HG02642 (cell line): ENCODE data around the gene PIKFYVE.
"Not testable (repeated sequence)": the region's sequence is repeated elsewhere in the genome, so short reads cannot be mapped to it uniquely, and the experiment has no call there.

Source experiments
- ATAC-seq: cut with Tn5 transposase; IDR thresholded peaks from one replicate; pipeline ENCODE4 v1.9.1; 2021; ENCODE audit warnings: mild to moderate bottlenecking; ENCODE audit not compliant: unreplicated experiment, poor library complexity

PIKFYVE gene

DNA sequence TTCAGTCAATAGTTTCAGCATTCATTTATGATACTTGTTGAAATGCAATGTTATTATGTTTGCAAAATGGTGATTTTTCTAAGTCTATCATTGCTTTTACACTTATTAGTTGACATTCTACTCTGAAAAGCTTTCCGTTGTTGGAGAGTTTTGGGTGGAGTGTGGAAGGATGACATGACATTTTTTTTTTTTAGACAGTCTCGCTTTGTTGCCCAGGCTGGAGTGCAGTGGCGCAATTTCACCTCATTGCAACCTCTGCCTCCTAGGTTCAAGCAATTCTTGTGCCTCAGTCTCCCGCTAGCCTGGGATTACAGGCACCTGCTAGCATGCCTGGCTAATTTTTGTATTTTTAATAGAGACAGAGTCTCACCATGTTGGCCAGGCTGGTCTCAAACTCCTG lies 29.8 kb downstream of the PIKFYVE start:
- no peak for ATAC-seq

DNA sequence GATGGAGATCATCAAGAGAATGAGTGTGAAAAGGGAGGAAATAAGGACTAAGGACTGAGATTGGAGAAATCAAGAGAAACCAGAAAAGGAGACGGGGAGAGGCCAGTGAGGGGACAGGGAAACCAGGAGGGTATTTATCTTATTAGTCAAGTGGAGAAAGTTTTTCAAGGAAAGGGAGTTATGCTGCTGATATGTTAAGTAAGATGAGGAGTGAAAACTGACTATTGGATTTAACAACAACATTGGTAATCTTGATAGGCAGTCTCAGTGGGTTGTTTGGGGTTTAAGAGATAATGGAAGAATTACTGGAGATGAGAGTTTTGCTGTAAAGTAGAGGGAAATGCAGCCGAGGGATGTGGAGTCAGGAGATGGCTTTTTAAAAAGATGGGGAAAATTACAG lies 30.6 kb downstream of the PIKFYVE start:
- ATAC-seq = no peak

DNA sequence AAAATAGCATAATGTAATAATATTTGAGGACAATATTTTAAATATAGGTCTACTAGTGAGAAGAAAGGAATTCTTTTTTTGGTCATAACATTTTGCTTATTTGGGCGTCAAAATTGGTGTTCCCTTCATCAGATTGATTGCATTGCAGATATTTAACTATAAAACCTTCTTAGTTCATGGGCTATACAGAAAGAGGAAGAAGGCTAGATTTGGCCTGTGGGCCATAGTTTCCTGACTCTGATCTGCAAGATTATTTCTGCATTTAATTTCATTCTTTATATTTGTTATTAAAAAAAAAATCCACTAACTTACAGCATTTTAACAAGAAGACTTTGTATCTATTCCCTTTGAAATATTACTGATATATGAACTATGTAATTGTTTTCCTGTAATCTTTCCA lies 31.9 kb downstream of the PIKFYVE start:
- no peak for ATAC-seq

DNA sequence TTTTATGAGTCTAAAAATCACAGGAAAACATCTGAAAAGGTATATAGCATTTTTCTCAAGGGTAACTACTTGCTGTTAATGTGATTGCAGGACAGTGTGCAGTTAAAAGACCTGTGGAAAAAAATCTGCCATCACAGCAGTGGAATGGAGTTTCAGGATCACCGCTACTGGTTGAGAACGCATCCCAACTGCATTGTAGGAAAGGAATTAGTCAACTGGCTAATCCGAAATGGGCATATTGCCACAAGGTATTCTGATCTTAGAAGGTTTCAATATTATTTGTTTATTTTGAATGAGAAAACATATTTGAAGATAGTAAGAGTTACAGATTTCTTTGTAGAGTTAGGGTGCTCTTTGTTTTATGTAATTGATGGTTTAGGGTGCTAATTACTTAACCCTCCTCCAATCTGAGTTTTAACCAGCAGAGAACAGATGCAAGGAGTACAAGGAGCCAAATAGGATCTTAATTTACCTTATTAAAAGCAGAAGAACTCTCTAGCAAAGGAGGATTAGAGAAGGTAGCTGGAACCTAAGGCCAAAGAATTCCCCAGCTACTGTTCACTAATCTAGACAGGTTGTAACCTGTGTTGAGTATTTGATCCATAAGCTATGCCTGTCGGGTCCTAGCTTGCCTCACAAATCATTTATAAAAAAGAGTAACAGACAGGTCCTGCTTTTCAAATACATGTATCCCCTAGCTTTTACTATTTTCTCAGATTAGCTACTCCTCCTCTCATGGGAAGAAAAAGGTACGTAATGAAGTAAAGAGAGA lies 35.0 kb downstream of the PIKFYVE start:
- ATAC-seq = no peak

DNA sequence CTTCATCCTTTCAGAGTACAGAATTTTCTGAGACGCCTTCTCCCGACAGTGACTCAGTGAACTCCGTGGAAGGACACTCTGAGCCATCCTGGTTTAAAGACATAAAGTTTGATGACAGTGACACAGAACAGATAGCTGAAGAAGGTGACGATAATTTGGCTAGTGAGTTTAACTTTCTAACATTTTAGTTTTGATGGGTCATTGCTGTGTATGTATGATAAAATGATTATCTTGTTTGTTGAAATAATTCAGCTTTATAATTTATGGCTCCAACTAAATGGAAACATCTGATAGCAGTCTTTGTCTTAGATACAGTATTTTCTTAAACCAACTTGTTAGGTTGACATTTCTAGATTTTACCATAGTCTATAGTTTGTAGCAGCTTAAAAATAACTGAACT lies 38.1 kb downstream of the PIKFYVE start:
- no peak for ATAC-seq

DNA sequence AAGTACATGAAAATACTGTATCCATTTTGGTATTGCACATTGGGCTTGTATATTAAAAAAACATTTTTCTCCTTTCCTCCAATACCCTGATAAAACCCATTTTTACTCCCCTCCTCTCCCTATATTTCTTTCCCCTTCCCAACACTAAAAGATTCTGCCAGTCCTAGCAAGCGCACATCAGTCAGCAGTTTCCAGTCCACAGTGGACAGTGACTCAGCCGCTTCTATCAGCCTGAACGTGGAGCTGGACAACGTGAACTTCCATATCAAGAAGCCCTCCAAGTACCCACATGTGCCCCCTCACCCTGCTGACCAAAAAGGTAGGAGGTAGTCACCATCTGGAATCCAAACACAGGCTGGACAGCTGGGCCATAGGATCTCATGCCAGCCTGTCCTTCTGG lies 38.6 kb downstream of the PIKFYVE start:
- ATAC-seq = no peak

DNA sequence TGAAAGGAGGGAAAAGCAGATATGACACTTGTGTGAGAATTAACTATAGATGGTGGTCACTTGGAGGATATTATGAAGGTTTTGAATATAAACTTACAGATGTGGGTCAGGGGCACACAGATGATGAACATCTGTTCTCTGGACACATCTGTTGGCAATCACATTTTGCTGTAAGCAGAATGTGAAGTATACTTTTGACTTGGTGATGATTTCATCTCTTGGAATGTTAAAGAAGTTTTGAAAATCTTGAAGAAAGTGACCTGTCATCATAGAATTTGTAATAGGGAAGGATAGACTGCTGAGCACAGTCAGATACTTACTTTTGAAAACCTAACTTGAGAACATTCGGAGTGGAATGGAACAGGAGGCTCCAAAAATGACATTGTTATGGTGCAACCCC lies 40.2 kb downstream of the PIKFYVE start:
- ATAC-seq = no peak

DNA sequence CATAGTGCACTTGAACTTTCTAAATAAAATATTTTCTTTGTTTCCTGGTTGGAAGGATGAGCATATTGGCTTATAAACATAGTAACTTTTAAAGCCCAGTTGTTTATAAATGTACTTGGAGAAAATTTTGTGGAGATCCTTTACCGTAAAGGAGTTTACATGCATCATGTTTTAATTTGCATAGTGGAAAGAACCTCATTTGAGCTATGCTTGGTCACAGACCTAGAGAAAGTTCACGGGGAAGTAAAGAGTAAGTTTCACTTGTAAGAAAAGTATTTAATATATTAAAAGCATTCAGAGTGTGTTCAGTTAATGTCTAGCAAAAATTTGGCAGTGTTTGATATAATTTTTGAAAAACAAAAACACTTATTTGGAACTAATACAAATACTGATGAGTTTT lies 45.3 kb downstream of the PIKFYVE start:
- ATAC-seq = peak; percentile 61

DNA sequence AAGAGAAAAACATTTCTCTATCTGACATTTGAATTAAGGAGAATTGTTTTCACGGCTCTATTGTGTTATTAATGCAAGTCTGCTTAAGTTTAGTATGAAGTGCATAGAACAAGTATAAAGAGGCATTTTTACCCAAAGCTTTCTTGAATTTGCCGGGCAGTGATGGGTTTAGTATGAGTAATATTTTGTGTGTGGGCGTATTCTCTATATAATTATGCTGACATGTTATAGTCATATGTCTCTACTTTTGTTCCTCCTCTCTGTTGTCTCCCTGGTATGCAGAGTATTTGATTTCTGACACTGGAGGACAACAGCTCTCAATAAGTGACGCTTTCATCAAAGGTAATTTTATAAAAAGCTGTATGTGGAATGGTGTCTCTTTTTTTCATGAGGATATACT lies 45.9 kb downstream of the PIKFYVE start:
- ATAC-seq = peak; percentile 48

DNA sequence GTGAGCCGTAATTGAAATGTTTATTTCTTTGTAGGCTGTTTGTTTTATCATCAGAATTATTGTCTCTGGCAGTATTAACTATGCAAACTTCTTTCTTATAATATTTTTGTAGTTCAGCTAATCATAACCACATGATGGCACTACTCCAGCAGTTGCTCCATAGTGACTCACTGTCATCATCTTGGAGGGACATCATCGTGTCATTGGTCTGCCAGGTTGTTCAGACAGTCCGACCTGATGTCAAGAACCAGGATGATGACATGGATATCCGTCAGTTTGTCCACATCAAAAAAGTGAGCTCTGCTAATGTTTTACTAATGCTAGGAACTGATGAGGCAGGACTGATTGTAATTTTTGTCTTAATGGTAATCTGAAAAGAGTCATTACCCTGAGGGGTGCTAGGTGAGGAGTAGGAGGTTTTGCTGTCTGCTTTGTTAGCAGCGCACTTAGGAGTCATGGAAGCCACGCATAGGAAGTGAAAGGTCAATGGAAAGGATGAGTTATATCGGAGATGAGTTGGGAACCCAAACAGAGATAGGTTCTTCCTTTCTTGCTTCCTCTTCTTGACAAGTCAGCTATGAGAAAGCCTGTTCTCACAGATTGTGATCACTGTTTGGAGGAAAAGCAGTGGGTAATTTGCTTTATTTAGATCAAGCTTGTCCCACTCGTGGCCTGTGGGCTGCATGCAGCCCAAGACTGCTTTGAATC lies 49.2 kb downstream of the PIKFYVE start:
- peak; percentile 71 for ATAC-seq

DNA sequence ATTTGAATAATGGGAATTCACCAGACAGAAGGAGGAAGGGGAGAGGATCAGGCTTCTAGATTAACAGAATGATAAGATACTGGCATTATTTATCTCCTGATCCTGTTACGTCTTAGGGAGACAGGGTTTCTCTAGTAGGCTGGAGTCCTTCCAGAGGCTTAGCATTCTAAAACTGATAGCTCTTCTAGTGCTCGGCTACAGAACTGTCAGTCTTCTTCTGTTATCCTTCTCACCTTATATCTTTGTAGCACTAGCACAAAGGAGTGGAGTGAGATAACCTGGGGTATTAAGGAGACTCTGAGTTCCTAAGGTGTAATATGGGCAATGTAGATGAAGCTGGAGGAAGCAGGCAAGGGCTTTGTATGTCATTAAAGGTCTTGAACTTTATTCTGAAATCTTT lies 52.1 kb downstream of the PIKFYVE start:
- ATAC-seq = no peak

DNA sequence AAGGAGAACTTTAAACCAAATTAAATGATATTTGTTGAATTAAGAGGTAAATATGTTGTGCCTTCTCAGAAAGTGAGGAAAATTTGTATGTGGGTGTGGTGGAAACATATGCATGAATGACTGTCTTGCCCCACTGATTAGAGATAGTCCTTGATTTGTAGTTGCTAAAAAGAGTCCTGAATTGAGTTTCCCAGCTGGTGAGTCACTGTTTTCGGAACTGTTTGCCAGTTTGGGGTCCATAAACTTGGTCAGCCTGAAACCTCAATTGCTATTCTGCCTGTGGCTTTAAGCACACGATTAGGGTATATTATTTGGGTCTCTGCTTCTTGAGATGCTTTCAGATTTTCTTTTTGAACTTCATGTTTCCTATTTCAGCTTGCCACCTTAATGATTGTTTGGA lies 53.3 kb downstream of the PIKFYVE start:
- ATAC-seq = no peak

DNA sequence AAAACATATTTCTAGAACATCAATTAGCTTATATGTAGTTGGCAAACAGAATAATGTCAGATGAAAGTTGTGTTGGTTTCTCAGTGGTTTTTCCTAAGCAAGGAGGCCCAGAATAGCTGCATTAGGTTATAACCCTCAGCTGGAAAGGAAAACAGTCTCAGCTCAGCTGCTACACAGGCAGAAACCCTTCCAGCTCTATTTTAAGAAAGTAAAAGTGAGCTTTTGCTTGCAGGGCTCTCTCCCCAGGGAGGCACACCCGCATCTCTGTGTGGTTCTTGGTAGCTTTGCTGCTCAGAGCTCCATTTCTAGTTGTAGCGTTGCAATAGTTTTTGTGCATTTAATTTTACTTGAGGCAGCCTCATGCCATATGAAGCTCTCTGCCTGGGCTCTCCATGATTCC lies 54.6 kb downstream of the PIKFYVE start:
- ATAC-seq = peak; percentile 91

DNA sequence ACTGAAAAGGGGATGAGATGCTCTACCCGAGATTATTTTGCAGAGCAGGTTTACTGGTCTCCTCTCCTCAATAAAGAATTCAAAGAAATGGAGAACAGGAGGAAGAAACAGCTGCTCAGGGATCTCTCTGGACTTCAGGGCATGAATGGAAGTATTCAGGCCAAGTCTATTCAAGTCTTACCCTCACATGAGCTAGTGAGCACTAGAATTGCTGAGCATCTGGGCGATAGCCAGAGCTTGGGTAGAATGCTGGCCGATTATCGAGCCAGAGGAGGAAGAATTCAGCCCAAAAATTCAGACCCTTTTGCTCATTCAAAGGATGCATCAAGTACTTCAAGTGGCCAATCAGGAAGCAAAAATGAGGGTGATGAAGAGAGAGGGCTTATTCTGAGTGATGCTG lies 60.0 kb downstream of the PIKFYVE start:
- no peak for ATAC-seq

DNA sequence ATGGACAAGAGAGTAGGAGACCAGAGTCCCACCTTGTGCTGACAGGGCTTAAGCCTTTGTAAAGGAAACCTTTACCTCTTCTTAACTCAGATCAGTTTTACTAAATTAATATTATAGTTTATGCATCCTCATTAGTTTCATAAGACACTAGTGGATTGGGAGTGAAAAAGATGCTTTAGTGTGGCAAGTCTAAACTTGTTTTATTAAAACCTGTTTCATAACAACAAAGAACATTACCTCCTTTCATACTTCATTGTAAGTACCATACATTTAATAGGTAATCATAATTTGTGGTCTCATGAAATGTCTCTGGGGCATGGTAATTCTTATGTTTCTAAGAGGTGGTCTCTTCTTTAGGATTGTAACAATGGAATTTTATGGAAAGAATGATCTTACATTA lies 63.4 kb downstream of the PIKFYVE start:
- no peak for ATAC-seq

DNA sequence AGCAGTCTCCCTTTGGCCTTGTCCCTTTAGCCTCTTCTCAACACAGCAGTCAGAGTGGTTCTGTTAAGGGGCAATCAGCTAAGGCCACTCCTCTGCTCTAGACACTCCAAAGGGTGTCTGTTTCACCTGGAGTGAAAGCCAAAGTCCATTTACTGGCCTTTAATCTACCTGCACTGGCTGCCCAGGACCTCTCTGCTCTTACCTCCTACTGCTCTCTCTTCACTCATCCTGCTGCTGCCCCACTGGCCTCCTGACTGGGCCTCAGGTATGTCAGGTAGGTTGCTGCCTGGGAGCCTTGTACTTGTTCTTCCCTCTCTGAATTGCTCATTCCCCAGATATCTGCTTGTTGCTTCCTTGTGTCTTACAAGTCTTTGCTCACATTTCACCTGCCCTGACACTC lies 68.2 kb downstream of the PIKFYVE start:
- ATAC-seq = no peak

DNA sequence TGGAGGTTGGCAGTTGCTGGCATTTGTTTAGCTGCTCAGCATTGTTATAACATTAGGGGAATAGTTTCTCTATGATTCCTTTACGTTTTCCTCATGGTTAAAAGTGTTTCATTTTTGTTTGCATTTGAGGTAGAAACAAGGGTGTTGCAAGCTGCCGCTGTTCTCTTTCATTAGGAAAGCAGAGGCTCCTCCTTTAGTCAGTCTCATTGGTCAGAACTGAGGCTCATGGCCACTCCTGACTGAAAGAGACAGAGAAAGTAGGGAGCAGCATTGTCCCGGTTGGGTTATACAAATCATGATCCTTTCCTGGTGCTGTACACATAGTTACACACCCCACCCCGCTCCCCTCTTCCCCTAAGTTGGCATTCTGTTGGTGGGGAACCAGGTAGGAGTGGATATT lies 80.7 kb downstream of the PIKFYVE start:
- ATAC-seq = no peak

DNA sequence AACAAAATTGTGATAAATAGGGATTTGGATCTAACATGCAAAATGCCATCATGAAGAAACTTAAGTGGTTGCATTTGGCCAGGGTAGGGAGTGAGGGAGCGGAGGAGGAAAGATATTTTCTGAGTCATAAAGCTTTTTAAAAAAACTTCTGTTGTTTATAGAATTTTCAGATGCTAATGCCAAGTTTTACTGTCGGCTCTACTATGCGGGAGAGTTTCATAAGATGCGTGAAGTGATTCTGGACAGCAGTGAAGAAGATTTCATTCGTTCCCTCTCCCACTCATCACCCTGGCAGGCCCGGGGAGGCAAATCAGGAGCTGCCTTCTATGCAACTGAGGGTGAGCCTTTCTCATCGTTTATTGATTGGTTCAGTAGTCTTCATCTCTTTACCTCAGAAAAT lies 84.6 kb downstream of the PIKFYVE start:
- ATAC-seq = no peak

DNA sequence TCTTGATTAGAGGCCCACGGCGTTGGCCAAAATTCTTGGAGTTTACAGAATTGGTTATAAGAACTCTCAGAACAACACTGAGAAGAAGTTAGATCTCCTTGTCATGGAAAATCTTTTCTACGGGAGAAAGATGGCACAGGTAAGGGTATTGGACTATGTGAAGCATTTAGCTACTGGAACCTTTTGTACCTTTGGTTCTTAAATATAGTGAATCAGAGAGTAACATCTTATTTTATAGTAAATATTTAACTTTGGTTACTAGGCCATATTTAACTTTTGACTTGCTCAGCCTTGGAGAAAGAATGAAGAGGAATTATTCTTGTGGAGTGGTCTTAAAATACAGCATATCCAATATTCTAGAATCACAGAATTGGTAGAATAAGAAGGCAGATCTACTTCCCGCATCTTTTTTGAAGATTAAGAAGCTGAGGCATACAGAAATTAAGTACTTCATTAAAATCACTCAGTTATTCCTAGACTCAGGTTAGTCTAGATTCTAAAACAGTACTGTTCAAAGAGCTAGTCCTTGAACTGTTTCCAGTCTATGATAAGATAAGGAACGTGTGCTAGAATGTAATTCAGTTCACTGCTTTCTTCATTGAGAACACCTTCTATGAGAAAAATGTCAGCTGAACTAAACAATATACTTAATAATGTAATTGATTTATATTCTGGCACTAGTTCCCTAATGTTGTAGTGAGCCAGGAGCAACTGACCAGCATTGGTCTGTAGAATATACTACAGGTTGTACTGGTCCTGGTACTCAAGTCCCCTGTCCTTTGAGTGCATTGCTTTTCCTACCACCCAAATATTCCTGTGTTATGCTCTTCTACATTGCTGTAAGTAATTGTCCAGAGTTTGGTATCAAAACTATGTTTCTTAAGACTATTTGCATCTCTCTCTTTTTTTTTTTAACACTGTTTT lies 86.9 kb downstream of the PIKFYVE start:
- no peak for ATAC-seq

DNA sequence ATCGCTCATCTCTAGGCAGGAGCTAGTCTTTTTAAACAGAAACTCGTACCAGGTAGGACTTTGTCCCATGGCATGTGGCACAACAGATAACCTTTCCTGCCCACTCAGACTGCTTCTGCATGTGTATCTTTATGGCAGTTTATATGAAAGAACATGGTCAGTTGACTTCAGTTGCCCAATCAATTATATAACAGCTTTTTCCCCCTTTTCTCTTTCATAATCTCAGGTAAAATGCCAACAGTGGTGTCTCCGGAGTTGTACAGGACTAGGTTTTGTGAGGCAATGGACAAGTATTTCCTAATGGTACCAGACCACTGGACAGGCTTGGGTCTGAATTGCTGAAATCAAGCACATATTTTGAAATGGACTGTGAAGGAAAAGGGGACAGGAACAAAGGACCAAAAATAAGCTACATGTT lies 88.9 kb downstream of the PIKFYVE start:
- ATAC-seq = no peak

DNA sequence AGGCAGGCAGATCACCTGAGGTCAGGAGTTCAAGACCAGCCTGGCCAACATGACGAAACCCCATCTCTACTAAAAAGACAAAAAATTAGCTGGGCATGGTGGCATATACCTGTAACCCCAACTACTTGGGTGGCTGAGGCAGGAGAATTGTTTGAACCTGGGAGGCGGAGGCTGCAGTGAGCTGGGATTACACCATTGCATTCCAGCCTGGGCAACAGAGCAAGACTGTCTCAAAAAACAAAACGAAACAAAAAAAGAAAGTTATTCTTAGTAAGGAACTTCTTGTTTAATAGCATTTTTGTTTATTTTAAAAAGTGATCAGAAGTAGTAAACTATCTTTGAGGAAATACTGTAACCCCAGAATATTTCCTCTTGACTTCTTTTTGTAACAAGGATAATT lies 90.4 kb downstream of the PIKFYVE start:
- not testable (repeated sequence) for ATAC-seq
